GM12875 (cell line): ENCODE results near the gene STRBP.

Experiments used
- H3K4me3 ChIP-seq: one replicate; pipeline ENCODE4 v1.5.1; 2011; ENCODE audit warnings: low read depth, low read length, control low read depth
- TF ChIP-seq, protein P1 (sequence below): IDR thresholded peaks from 2 replicates; pipeline ENCODE4 v1.5.1; 2011; ENCODE audit warnings: low read depth, mild to moderate bottlenecking, control low read depth, inconsistent platforms, low read length, moderate library complexity, borderline replicate concordance; ENCODE audit not compliant: insufficient read depth

STRBP gene

DNA sequence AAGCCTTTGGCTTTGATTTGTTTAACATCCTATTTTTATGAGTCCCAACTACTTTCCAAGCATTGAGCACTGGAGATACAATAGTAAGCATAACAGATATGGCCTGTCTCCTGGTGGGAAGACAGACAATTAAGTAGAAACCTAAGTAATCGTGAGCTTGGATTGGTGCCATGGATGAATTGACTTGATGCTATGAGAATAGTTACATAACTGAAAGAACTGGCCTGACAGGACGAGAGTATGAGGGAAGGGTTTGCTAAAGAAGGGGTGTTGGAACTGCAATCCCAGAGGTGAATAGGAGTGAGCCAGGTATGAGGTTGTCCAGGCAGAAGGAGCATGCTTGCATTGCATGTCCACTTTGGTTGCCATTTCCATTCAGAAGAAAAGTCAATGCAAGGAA lies 182.5 kb downstream of the STRBP start:
- TF ChIP-seq, protein P1, sequence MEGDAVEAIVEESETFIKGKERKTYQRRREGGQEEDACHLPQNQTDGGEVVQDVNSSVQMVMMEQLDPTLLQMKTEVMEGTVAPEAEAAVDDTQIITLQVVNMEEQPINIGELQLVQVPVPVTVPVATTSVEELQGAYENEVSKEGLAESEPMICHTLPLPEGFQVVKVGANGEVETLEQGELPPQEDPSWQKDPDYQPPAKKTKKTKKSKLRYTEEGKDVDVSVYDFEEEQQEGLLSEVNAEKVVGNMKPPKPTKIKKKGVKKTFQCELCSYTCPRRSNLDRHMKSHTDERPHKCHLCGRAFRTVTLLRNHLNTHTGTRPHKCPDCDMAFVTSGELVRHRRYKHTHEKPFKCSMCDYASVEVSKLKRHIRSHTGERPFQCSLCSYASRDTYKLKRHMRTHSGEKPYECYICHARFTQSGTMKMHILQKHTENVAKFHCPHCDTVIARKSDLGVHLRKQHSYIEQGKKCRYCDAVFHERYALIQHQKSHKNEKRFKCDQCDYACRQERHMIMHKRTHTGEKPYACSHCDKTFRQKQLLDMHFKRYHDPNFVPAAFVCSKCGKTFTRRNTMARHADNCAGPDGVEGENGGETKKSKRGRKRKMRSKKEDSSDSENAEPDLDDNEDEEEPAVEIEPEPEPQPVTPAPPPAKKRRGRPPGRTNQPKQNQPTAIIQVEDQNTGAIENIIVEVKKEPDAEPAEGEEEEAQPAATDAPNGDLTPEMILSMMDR = no peak
- H3K4me3 ChIP-seq = no peak overlapping the region

DNA sequence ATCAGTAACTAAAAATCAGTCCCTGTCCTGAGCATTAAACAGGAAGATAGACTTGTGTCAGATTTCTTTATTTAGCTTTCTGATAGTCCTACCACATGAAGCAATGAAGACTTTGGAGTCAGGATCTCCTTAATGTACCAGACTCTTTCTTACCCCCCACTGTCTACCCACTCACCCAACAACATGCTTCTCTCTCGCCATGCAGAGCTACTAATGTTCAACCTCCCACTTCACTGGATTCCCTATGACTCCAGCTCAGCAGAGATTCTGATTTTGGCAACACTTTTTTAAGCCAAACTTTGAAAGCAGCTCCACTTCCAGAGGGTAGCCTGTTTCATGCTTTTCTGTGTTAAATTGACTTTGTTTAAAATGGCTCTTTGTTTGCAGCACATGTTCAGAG lies 184.1 kb downstream of the STRBP start:
- TF ChIP-seq, protein P1 = no peak

DNA sequence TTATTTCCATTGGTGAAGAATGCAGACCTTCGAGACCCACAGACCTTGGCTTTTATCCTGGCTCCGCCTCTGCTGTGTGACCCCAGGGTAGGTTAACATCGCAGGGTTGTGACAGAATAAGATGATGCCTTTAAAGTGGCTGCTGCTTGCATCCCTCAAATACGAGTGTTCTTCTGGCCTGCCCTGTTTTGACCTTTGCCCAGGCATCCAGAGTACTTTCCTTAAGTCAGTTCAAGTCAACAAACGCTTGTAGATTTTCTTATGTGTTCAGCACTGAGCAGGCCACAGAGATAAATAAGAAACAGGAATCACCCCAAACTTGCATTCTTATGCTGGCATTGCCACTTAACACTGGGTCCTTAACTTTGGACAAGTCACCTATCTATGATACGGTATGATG lies 184.7 kb downstream of the STRBP start:
- H3K4me3 ChIP-seq = no peak overlapping the region
- TF ChIP-seq, protein P1 = no peak

More for the DNA sequence above, 184.1 kb downstream of the STRBP start:
- no peak overlapping the region for H3K4me3 ChIP-seq

DNA sequence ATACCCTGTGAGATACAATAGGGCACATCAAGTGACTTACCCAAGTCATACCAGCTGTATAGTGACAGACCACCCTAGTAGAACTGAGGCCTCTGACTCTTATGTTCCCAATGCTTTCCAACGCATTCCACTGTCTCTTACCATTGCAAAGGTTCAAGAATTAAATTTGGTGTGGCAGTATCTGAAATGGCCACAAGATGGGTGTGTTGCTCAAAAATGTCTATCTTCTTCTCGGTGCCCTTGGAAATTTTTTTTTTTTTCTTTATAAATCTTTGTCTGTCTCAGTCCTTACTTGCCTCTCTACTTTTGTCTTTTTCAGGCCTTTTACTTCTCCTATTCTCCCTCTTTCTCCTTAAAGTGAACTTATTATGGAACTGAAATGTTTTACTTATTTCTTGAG lies 186.6 kb downstream of the STRBP start:
- TF ChIP-seq, protein P1 = peak; percentile 38; the same call in 1 of the 2 replicates
- no peak overlapping the region for H3K4me3 ChIP-seq

DNA sequence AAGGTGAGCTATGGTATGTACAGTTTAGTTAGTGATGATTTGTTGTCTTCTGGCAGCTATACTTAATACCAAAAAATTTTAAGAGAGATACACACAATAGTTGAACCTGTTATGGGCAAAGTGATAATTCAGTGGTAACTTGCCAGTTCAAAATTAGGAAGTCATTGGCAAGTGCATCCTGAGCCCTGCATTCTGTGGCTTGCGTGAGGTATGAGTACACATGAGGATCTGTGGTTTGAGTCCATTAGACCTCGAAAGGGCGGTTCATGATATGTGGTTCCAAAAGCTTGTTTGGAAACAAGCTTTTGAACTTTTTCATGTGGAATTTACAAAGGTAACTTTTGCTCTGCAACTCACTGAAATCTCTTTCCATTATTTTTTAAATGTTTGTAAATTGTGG lies 187.9 kb downstream of the STRBP start:
- H3K4me3 ChIP-seq = no peak overlapping the region
- TF ChIP-seq, protein P1 = no peak

DNA sequence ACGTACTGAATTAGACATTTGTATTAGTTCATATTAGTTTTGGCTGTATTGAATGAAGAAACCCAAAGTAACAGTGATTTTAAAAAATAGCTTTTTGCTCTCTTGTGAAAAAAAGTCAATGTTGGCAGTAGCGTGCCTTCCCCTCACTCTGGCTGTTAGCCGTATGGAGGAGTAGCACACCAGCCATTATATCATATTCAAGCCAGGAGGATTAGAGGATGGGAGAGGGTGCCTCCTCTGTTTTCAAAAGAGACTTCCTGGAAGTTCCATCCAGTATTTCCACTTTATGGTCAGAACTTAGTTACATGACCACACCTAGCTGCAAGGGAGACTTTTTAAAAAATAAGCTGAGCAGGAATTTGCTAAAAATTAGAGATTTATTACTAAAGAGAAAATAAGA lies 193.8 kb downstream of the STRBP start:
- TF ChIP-seq, protein P1 = no peak
- H3K4me3 ChIP-seq = no peak overlapping the region

DNA sequence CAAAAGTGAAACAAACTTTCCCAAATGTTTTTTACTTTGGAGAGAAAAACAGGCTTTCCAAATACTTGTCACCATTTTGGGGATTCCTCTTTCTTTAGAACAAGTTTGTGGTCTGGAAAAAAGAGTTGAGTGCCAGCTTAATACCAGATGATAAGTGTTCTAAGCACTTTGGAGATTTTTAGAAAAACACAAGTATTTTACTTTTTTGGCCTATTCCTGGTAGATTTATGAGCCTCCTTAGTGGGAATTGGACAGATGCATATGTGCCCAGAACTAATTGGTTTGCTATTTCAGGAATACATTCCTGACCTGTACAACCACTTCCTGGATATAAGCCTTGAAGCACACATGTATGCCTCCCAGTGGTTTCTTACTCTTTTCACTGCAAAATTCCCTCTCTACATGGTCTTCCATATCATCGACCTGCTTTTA lies 194.4 kb downstream of the STRBP start:
- no peak overlapping the region for H3K4me3 ChIP-seq
- TF ChIP-seq, protein P1 = no peak
